GM12878 (cell line): Measurements from ENCODE around the gene BIK. TPM values are rescaled to one million over a fixed set of nuclear protein-coding genes. Genes with fewer than 3 reads are reported as not detected.

ENCODE experiments used
- ATAC-seq: fragments of 200-7000 bp; cut with Tn5 transposase; 3 replicates; pipeline ENCODE4 v1.9.1; 2020; ENCODE audit warnings: mild to moderate bottlenecking, moderate library complexity
- Bru-seq: library from RNA; stranded (reverse); fragments of 400-500 nt; gene quantifications from one replicate; lab custom pipeline; 2021; lab: Mats Ljungman, UMichigan
- BruChase-seq, 2 experiments: library from RNA; stranded (reverse); fragments of 400-500 nt; gene quantifications; one replicate each; lab custom pipeline; 2021; lab: Mats Ljungman, UMichigan
- BruUV-seq: library from RNA; stranded (reverse); fragments of 400-500 nt; replicated peaks from 2 replicates; lab custom pipeline; 2021; lab: Mats Ljungman, UMichigan
- CTCF ChIA-PET: fragments of 300-600 bp; sonication (Branson Sonifier 250); formaldehyde crosslinking; extraction: SDS; loops from one replicate; lab custom pipeline; 2021; ENCODE audit warnings: inconsistent platforms; lab: Yijun Ruan, JAX
- POLR2A ChIA-PET: fragments of 350-600 bp; formaldehyde crosslinking; extraction: SDS; loops from one replicate; lab custom pipeline; 2021; ENCODE audit warnings: inconsistent platforms; lab: Charles Lee
- RAD21 ChIA-PET: fragments of 300-600 bp; sonication (Branson Sonifier 250); formaldehyde crosslinking; loops from one replicate; lab custom pipeline; 2023; ENCODE audit warnings: antibody characterized with exemption; ENCODE audit not compliant: unreplicated experiment; lab: Charles Lee
- SMC1A ChIA-PET: fragments of 300-600 bp; sonication (Branson Sonifier 250); formaldehyde crosslinking; loops from one replicate; lab custom pipeline; 2023; ENCODE audit not compliant: unreplicated experiment, uncharacterized antibody; lab: Charles Lee
- DNase-seq: peaks from one replicate; pipeline ENCODE4 v3.0.0-alpha.2; 2011; ENCODE audit warnings: low read depth, low spot score
- FAIRE-seq: peaks from 3 replicates; lab custom pipeline; 2011; peaks lifted over from hg19 to GRCh38; lab: Jason Lieb, UNC
- H2AFZ ChIP-seq: 2 replicates; pipeline ENCODE4 v1.6.0; 2011; ENCODE audit warnings: low read depth, low read length, control low read depth; ENCODE audit not compliant: control insufficient read depth
- H3K27ac ChIP-seq: 2 replicates; pipeline ENCODE4 v1.5.1; 2011; ENCODE audit warnings: control low read depth; ENCODE audit not compliant: control insufficient read depth, insufficient read depth
- H3K27me3 ChIP-seq, 2 experiments: replicated peaks in 1 of 2; 2 replicates each; pipeline versions ENCODE4 v1.6.0 to v1.6.1; 2011; ENCODE audit warnings: low read length in 1 of 2; ENCODE audit not compliant: control insufficient read depth in 2 of 2, insufficient read depth in 2 of 2
- H3K36me3 ChIP-seq, 2 experiments: 2 replicates each; pipeline ENCODE4 v1.5.1; 2011; ENCODE audit warnings: low read length in 1 of 2; ENCODE audit not compliant: control insufficient read depth in 2 of 2, insufficient read depth in 2 of 2
- H3K4me1 ChIP-seq: 2 replicates; pipeline ENCODE4 v1.6.1; 2011; ENCODE audit warnings: mild to moderate bottlenecking, low read length, moderate library complexity, mixed read lengths; ENCODE audit not compliant: control insufficient read depth, insufficient read depth
- H3K4me2 ChIP-seq: 2 replicates; pipeline ENCODE4 v1.6.0; 2011; ENCODE audit warnings: control low read depth; ENCODE audit not compliant: control insufficient read depth, insufficient read depth
- H3K4me3 ChIP-seq: fragments of 200-600 bp; sonication (generic); 2 replicates; pipeline ENCODE4 v1.5.1; 2016
- H3K79me2 ChIP-seq: 2 replicates; pipeline ENCODE4 v1.6.0; 2011; ENCODE audit warnings: low read length; ENCODE audit not compliant: control insufficient read depth, insufficient read depth
- H3K9ac ChIP-seq: 2 replicates; pipeline ENCODE4 v1.8.0; 2011; ENCODE audit warnings: low read length, control low read depth, mixed read lengths; ENCODE audit not compliant: control insufficient read depth, insufficient read depth
- H3K9me3 ChIP-seq: replicated peaks from 3 replicates; pipeline ENCODE4 v1.5.1; 2011; ENCODE audit warnings: mild to moderate bottlenecking, low read length; ENCODE audit not compliant: control insufficient read depth, insufficient read depth
- H4K20me1 ChIP-seq: 2 replicates; pipeline ENCODE4 v1.6.0; 2011; ENCODE audit not compliant: control insufficient read depth, insufficient read depth
- BHLHE40 ChIP-seq, 2 experiments: fragments of 450-650 bp in 1 of 2; IDR thresholded peaks; 2 replicates each; pipeline ENCODE4 v1.6.1; 2011 to 2017; ENCODE audit warnings: low read depth in 2 of 2, borderline replicate concordance in 1 of 2, improper control_type of control experiment in 1 of 2, low read length in 1 of 2, mild to moderate bottlenecking in 1 of 2
- IRF3 ChIP-seq: fragments of 450-650 bp; IDR thresholded peaks from 2 replicates; pipeline ENCODE4 v1.6.1; 2014; ENCODE audit warnings: mild to moderate bottlenecking
- JUND ChIP-seq: IDR thresholded peaks from 2 replicates; pipeline ENCODE4 v1.6.1; 2012; ENCODE audit warnings: low read depth, mild to moderate bottlenecking, low read length, improper control_type of control experiment, moderate library complexity
- MXI1 ChIP-seq: fragments of 150-350 bp; IDR thresholded peaks from 2 replicates; pipeline ENCODE4 v1.6.1; 2011; ENCODE audit warnings: low read depth, mild to moderate bottlenecking, inconsistent platforms, low read length, improper control_type of control experiment
- RAD21 ChIP-seq: IDR thresholded peaks from 2 replicates; pipeline ENCODE4 v1.6.1; 2011; ENCODE audit warnings: mild to moderate bottlenecking, low read depth, low read length, moderate library complexity; ENCODE audit not compliant: insufficient read depth
- RB1 ChIP-seq: fragments of 450-650 bp; formaldehyde crosslinking; IDR thresholded peaks from 2 replicates; pipeline ENCODE4 v1.6.1; 2017; ENCODE audit warnings: mild to moderate bottlenecking, borderline replicate concordance
- RELB ChIP-seq: fragments of 450-650 bp; IDR thresholded peaks from 2 replicates; pipeline ENCODE4 v1.6.1; 2017; ENCODE audit warnings: low read depth, mild to moderate bottlenecking, moderate library complexity
- USF2 ChIP-seq: IDR thresholded peaks from 2 replicates; pipeline ENCODE4 v1.6.1; 2011; ENCODE audit warnings: low read depth, low read length, improper control_type of control experiment, borderline replicate concordance
- WGBS: methylation state at CpG from one replicate; pipeline ENCODE4 v1.1.6; 2016; ENCODE audit warnings: low lambda C conversion rate; ENCODE audit not compliant: insufficient replicate concordance, insufficient coverage; ENCODE audit errors: missing lambda C conversion rate; 5-methylcytosine and 5-hydroxymethylcytosine counted together
- in situ Hi-C: fragments of 300-500 bp; cut with MboI; formaldehyde crosslinking; loops from 9 replicates; pipeline ENCODE4 v1.14.3; 2018; ENCODE audit warnings: mixed read lengths
- intact Hi-C: fragments of 100-400 bp; cut with micrococcal nuclease; formaldehyde crosslinking; loops from one replicate; pipeline ENCODE4 v1.14.2; 2022; ENCODE audit not compliant: unreplicated experiment
- long read RNA-seq, 2 experiments: library from polyadenylated mRNA; unstranded; transcript quantifications; one replicate each; pipeline ENCODE4 v2.0.0, GENCODE V29; 2019 to 2020
- polyA minus RNA-seq, 3 experiments: library from RNA; depleted of rRNA, polyadenylated mRNA; stranded (reverse); fragments of >200 nt; gene quantifications; 2 replicates each; pipeline ENCODE4 v1.2.3, GENCODE V29; 2011
- polyA plus RNA-seq, 11 experiments: library from polyadenylated mRNA; depleted of rRNA in 4 of 11; unstranded in 6 of 11; stranded (reverse) in 5 of 11; fragments of >200 nt; fragmentation: Nextera tagmentation in 4 of 11; fragmentation: Illumina TruSeq in 1 of 11; extraction: Ambion mirVana in 4 of 11; extraction: Trizol in 1 of 11; gene quantifications; 1 replicate in 1 of 11; 2 replicates in 10 of 11; pipeline versions ENCODE4 v1.2.1 to v1.2.3, GENCODE V29; 2011 to 2016; ENCODE audit warnings: inconsistent platforms in 2 of 11, missing spikeins in 2 of 11, low read depth in 1 of 11
- total RNA-seq, 4 experiments: library from RNA; depleted of rRNA in 3 of 4; stranded (reverse); fragments of >200 nt in 3 of 4; fragmentation: Illumina TruSeq in 1 of 4; extraction: Trizol in 1 of 4; gene quantifications; 2 replicates each; pipeline versions ENCODE4 v1.2.1 to v1.2.3, GENCODE V29; 2013 to 2021
- TF ChIP-seq, protein P1 (sequence below): fragments of 450-650 bp; IDR thresholded peaks from 2 replicates; pipeline ENCODE4 v1.6.1; 2016; ENCODE audit warnings: mild to moderate bottlenecking, moderate library complexity, borderline replicate concordance

Gene BIK
- total RNA-seq (2013; cell fraction: nucleolus; rRNA removed), result not detected in 2 replicates
- total RNA-seq (2014; rRNA removed), result 9.8 and 10.5 TPM in 2 replicates
- total RNA-seq (2014; rRNA removed; fragmentation: Illumina TruSeq; extraction: Trizol), result 2.7 TPM in 2 replicates
- total RNA-seq (2021), result 6.3 and 8.0 TPM in 2 replicates
- polyA plus RNA-seq (2011; ENCODE audit: low read depth), result 2.3 TPM
- 0.16 and 0.33 TPM in 2 replicates for polyA plus RNA-seq (2011; rRNA removed)
- polyA plus RNA-seq (2011; cell fraction: cytosol; rRNA removed), result 1.0 and 1.1 TPM in 2 replicates
- polyA plus RNA-seq (2011; cell fraction: nucleus; rRNA removed), result 0.70 and 1.0 TPM in 2 replicates
- polyA plus RNA-seq (2012), result 2.5 and 3.6 TPM in 2 replicates
- 1.6 TPM in 1 of 2 replicates, not detected in the other for polyA plus RNA-seq (2014; fragmentation: Illumina TruSeq; extraction: Trizol)
- polyA plus RNA-seq (2014; fragmentation: Nextera tagmentation; extraction: Ambion mirVana), result 1 to 10 TPM; 1.4 to 1.5 TPM
- polyA plus RNA-seq (2014; rRNA removed), result 7.5 TPM in 2 replicates
- polyA plus RNA-seq (2016; fragmentation: Nextera tagmentation; extraction: Ambion mirVana), result 1 to 10 TPM; 5.1 to 5.6 TPM
- polyA minus RNA-seq (2011; rRNA and poly(A)+ RNA removed), result not detected in 2 replicates
- polyA minus RNA-seq (2011; cell fraction: cytosol; rRNA and poly(A)+ RNA removed), result not detected in 2 replicates
- polyA minus RNA-seq (2011; cell fraction: nucleus; rRNA and poly(A)+ RNA removed), result not detected in 2 replicates
- Bru-seq, nascent RNA, result percentile 33 among the genes with signal in this experiment
- percentile 21 among the genes with signal in this experiment for BruChase-seq, experiment 1, labeled RNA remaining after a 6-hour chase
- percentile 29 among the genes with signal in this experiment for BruChase-seq, experiment 2, labeled RNA remaining after a 2-hour chase
- long read RNA-seq, experiment 1, result 0 reads
- long read RNA-seq, experiment 2, transcript BIK-201 (5 exons, 953 nt), result major isoform, 5 of 5 reads
- long read RNA-seq, experiment 2, partial matches to known transcripts, result 0 of 5 reads
- long read RNA-seq, experiment 2, other reads (novel, unspliced or antisense), result 0 of 5 reads

GRCh38 chr22:43110444-43110926, at the start of gene BIK:
BIK (plus strand) TSS chr22:43110750; CDS start chr22:43124023, 13,273 bp downstream.
- SMC1A ChIA-PET, result interaction anchor here (0.7 kb wide), 1 partner anchor 405 kb away, joined by 3 read pairs; no protein-coding TSS in a partner anchor
- intact Hi-C loops (no loop called here), in situ Hi-C loops (no loop called here)
- RAD21 ChIA-PET, result no interaction called here
- Histone ChIP-seq H3K9me3 (no peaks in the 10 kb centered on the region), H3K4me2 (peak within 1 kb of the TSS; percentile 98), H4K20me1 (no peaks in the 10 kb centered on the region), H3K36me3 (no peaks in the 10 kb centered on the region), H3K27ac (no peak within 1 kb of the TSS), H3K9ac (peak within 1 kb of the TSS; percentile 56; the same call in 1 of the 2 replicates), H3K4me3 (peak within 1 kb of the TSS; percentile 72), H3K79me2 (no peaks in the 10 kb centered on the region), H2AFZ (peak within 1 kb of the TSS; percentile 80), H3K27me3 (peaks cover 0 to 6% of the 10 kb centered on the region in 2 experiments; a peak in 3 of 4 replicates), H3K4me1 (peaks cover 11% of the 10 kb centered on the region)
- 1% methylated on average over 42 of the region's 49 CpGs for WGBS
- BruUV-seq, result no TSS peak
- FAIRE-seq (no peak), ATAC-seq (peak; percentile 76), DNase-seq (no peak)
- POLR2A ChIA-PET, result no interaction called here
- CTCF ChIA-PET, result interaction anchor here (0.9 to 1.3 kb wide), 2 partner anchors 26 to 28 kb away, joined by 3 to 5 read pairs; no protein-coding TSS in a partner anchor
- no peak for TF ChIP-seq USF2
- TF ChIP-seq JUND, result no peak
- TF ChIP-seq RAD21, result peak; percentile 19; the same call in 1 of the 2 replicates
- TF ChIP-seq MXI1, result no peak
- TF ChIP-seq RELB, result no peak
- TF ChIP-seq RB1, result no peak
- TF ChIP-seq IRF3, result no peak
- TF ChIP-seq, protein P1, sequence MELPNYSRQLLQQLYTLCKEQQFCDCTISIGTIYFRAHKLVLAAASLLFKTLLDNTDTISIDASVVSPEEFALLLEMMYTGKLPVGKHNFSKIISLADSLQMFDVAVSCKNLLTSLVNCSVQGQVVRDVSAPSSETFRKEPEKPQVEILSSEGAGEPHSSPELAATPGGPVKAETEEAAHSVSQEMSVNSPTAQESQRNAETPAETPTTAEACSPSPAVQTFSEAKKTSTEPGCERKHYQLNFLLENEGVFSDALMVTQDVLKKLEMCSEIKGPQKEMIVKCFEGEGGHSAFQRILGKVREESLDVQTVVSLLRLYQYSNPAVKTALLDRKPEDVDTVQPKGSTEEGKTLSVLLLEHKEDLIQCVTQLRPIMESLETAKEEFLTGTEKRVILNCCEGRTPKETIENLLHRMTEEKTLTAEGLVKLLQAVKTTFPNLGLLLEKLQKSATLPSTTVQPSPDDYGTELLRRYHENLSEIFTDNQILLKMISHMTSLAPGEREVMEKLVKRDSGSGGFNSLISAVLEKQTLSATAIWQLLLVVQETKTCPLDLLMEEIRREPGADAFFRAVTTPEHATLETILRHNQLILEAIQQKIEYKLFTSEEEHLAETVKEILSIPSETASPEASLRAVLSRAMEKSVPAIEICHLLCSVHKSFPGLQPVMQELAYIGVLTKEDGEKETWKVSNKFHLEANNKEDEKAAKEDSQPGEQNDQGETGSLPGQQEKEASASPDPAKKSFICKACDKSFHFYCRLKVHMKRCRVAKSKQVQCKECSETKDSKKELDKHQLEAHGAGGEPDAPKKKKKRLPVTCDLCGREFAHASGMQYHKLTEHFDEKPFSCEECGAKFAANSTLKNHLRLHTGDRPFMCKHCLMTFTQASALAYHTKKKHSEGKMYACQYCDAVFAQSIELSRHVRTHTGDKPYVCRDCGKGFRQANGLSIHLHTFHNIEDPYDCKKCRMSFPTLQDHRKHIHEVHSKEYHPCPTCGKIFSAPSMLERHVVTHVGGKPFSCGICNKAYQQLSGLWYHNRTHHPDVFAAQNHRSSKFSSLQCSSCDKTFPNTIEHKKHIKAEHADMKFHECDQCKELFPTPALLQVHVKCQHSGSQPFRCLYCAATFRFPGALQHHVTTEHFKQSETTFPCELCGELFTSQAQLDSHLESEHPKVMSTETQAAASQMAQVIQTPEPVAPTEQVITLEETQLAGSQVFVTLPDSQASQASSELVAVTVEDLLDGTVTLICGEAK, result no peak
- TF ChIP-seq BHLHE40 (IDR thresholded peaks at IDR 0.05; ENCODE audit: borderline replicate concordance in 1 of 2, low read depth in 2 of 2, low read length in 1 of 2), result 0 out of 4 replicates have a peak, but pooled peaks of 1 of the 2 experiments have one; percentile 65
